ENCODE results near the gene SSC4D.
"Not testable (repeated sequence)": the region's sequence is repeated elsewhere in the genome, so short reads cannot be mapped to it uniquely, and the experiment has no call there.

Gene SSC4D

DNA sequence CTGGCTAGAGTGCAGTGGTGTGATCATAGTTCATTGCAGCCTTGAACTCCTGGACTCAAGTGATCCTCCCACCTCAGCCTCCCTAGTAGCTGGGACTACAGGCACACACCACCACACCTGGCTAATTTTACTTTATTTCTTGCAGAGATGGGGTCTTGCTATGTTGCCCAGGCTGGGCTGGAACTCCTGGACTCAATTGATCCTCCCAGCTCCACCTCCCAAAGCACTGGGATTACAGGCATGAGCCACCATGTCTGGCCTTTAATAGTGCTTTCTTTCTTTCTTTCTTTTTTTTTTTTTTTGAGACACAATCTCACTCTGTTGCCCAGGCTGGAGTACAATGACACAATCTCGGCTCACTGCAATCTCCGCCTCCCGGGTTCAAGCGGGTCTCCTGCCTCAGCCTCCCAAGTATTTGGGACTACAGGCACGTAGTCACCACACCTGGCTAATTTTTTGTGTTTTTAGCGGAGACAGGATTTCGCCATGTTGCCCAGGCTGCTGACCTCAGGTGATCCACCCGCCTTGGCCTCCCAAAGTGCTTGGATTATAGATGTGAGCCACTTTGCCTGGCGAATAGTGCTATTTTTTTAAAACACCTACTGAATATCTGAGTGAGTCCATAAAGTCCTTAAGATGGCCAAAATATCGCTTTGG lies 8.3 kb upstream of the SSC4D start:
- DNase-seq: not testable (repeated sequence)

DNA sequence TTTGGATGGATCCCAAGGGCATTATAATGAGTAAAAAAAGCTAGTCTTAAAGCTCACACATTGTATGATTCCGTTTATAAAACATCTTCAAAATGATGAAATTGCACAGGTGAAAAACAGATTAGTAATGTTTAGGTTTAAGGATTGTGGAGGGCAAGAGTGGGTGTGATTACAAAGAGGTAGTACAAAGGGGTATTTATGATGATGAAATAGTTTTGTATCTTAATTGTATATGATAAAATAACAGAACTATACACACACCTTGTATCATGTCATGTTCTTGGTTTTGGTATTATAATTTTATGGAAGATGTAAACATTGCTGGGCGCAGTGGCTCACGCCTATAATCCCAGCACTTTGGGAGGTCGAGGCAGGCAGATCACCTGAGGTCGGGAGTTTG lies 2.8 kb upstream of the SSC4D start:
- DNase-seq: no peak

DNA sequence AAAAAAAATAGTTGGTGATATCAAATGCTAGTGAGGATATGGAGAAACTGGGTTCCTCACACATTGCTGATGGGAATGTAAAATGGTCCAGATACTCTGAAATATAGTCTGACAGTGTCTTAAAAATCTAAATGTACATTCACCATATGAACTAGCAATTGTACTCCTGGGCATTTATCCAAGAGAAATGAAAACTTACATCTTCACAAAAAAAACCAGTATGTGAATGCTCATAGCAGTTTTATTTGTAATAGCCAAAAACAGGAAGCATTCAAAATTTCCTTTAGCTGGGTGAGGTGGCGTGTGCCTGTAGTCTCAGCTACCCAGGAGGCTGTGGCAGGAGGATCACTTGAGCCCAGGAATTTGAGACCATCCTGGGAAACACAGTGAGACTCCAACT lies 2.1 kb upstream of the SSC4D start:
- no peak for DNase-seq

- DNase-seq: no peak
Observed at GRCh38 chr7:76408121-76408560, 1.4 kb downstream of the SSC4D start.

DNA sequence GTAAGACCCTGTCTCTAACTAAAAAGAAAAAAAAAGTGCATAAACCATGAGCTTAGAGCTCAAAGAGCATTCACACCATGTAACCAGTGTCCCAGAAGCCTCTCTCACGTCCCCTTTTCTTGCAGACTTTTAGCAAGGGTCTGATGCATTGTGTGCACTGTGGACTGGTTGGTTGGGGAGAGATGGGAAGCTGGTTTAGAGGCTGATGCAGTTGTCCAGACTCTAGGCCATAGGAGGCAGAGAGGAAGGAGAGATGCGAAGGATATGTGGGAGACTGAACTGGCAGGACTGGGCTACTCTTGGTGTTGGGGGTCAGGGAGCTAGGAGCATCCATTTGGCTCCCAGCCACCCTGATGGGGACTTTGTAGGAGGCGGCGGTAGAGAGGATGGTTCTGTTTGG lies 1.8 kb downstream of the SSC4D start:
- DNase-seq: no peak

GRCh38 chr7:76405738-76406137 lies 3.8 kb downstream of the SSC4D start:
- DNase-seq: no peak

GRCh38 chr7:76403780-76404494 lies 5.6 kb downstream of the SSC4D start:
- DNase-seq: no peak

DNA sequence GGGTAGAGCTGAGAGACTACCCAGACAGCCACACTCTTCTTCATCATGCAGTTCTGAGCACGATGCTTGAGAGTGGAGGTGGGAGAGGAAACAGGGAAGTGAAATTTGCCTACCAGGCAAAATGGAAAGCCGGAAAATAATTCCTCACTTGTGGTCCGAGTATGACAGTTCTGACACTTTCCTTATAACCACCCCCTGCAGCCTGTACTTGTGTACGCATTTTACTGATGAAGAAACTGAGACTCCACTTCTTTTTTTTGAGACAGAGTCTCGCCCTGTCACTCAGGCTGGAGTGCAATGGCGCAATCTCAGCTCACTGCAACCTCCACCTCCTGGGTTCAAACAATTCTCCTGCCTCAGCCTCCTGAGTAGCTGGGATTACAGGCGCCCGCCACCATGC lies 6.4 kb downstream of the SSC4D start:
- not testable (repeated sequence) for DNase-seq

DNA sequence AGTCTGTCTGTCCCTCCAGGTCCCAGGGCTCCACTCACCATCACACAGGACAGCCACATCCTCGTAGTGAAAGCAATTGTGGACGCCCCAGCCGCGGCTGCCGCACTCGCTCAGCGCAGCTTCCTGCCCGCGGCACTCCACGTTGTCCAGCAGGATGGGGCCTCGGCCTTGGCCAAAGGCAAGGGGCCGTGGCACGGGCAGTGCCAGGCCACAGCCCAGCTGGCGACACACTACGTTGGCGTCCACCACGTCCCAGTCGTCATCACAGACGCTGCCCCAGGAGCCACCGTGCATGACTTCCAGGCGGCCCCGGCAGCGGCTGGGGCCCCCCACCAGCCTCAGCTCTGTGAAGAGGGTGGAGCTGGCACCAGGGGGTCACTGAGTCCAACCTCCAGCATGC lies 9.2 kb downstream of the SSC4D start:
- DNase-seq: no peak

DNA sequence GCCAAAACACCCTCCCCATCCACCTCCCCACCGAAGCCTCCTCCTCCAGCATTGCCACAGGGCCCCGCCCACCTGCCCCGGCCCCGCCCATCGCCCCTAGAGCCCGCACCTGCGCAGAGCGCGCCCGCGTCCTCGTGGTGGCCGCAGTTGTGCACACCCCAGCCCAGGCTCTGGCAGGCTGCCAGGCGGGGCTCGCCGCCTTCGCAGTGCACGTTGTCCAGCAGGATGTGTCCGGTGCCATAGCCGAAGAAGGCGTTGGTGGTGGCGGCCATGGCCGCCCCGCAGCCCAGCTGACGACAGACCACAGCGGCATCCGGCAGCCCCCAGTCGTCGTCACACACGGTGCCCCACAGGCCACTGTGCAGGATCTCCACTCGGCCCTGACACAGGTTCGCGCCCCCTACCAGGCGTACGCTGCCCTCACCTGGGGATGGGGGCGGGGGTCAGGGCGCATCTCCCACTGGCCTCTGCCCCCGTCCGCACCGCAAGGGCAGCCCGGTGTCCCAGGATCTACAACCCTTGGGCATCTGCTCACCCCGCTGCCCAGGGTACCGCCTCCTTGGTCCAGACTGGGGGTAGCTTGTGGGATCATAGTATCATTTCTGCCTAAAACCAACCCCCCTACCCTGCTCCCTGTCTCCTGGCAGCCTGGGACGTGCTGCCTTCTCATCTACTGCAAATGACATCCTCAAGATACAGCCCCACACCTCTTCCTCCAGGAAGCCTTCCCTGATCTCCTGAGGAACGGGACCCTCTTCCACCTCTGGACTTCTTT lies 11.9 kb downstream of the SSC4D start:
- DNase-seq: peak; percentile 89

DNA sequence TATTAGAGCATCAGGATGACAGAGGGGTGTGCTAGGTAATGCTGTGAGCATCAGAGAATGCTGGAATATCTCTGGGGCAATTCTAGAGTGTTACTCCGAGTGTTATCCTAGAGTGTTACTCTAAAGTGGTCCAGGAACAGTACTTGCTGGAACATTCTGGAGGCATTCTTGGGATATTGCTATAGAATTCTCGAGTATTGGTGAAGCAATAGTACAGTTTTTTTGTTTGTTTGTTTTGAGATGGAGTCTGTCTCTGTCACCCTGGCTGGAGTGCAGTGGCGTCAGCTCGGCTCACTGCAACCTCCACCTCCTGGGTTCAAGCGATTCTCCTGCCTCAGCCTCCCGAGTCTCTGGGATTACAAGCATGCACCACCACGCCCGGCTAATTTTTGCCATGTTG lies 12.6 kb downstream of the SSC4D start:
- no peak for DNase-seq

DNA sequence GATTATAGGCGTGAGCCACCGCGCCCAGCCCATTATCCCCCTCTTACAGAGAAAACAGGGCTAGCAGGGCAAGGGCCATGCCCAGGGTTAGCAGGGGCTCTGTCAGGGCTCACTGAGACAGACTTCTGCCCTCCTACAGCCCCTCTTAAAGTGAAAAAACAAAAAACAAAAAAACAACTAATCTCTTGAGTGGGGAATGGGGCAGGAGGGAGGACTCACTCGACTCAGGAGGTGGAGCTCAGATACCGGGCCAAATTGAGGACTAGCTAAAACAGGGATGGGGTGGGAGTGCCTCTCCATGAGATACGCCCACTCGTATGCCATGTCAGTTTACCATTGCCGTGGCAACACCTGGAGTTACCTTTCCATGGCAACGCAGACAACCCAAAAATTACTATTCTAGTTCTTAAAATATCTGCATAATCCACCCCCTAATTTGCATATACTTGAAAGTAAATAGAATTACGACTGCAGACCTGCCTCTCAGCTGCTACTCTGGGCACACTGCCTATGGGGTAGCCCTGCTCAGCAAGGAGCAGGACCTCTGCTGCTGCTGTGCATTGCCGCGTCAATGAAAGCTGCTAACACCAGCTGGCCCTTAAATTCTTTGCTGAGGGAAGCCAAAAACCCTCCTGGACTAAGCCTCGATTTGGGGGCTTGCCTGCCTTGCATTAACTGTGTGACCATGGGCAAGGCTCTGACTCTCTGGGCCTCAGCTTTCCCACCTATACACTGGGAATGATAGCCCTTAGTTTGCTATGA lies 13.4 kb downstream of the SSC4D start:
- no peak for DNase-seq

DNA sequence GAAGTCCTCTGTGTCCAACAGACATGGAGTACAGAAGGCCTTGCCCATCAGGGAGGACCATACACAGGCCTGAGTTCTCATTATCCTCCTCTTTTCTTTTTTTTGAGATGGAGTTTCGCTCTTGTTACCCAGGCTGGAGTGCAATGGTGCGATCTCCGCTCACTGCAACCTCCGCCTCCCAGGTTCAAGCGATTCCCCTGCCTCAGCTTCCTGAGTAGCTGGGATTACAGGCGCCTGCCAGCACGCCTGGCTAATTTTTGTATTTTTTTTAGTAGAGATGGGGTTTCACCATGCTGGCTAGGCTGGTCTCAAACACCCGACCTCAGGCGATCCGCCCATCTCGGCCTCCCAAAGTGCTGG lies 13.9 kb downstream of the SSC4D start:
- not testable (repeated sequence) for DNase-seq

DNA sequence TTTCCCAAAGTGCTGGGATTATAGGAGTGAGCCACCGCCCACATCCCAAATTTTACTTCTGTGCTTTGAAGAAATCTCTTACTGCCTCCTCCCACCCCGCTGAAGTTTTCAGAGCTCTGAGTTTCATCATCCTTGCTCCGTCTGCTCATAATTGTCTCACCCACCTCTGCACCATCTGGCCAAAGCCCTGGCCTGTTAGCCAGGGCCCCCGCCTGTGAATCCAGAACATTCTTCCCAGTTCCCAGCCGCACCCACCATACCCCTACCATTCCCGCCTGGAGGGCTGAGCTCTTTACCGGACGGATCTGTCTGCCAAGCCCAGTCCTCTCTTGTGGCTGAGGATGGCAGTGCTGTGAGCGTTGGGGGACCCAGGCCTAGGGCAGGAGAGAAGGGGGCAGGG lies 14.5 kb downstream of the SSC4D start:
- no peak for DNase-seq

- peak; percentile 93 for DNase-seq
Observed at GRCh38 chr7:76393116-76394031, 16.1 kb downstream of the SSC4D start.

DNA sequence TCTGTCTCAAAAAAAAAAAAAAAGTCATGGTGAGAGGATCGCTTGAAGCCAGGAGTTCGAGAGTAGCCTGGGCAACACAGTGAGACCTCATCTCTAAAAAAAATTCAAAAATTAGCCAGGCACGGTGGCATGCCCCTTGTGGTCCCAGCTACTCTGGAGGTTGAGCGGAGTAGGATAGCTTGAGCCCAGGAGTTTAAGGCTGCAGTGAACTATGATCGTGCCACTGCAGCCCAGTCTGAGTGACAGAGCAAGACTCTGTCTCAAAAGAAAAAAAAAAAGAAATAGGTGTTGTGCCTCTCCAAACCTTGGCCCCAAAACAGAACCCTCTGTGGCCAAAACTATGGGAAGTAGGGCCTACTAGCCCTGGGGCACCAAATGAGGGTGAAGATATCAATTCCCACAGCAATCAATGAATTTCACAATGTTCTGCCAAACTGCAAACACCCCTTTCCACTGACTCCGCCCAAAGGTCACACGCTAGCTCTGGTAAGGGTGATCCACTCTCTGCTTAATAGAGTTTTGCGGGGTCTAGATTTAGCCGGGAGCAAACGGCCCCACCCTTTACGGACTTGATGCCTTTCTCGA lies 16.9 kb downstream of the SSC4D start:
- DNase-seq: no peak

- no peak for DNase-seq
Observed at GRCh38 chr7:76390092-76390491, 19.4 kb downstream of the SSC4D start.

- not testable (repeated sequence) for DNase-seq
Observed at GRCh38 chr7:76387789-76388188, 21.7 kb downstream of the SSC4D start.

GRCh38 chr7:76386691-76387260 lies 22.7 kb downstream of the SSC4D start:
- no peak for DNase-seq

DNA sequence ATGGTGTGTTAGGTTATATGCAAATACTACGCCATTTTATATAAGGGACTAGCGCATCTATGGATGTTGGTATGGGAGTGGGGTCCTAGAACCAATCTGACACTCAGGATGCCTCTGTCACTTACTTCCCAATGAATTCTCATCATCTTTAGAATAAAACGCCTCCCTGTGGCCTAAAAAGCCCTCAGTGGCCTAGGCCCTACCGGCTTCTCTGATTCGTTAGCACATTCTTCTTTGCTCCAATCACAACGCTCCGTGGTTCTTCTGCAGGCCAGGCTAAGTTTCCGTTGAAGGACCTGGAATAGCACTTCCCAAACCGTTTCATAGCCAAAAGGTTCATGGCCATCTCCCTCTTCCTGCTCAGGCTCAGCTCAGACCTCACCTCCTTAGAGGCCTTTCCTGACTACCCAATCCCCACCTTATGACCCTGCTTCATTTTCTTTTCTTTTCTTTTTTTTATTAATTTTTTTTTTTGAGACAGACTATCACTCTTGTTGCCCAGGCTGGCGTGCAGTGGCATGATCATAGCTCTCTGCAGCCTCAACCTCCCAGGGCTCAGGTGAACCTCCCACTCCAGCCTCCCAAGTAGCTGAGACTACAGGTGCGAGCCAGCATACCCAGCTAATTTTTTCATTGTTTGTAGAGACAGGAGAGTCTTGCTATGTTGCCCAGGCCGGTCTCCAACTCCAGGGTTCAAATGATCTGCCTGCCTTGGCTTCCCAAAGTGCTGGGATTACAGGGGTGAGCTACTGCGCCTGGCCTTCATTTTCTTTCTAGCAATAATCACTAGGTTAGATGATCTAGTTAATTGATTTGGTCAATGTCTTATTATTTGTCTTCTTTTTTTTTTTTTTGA lies 26.2 kb downstream of the SSC4D start:
- no peak for DNase-seq

All from CD4-positive, alpha-beta T cell treated with Interleukin-12 subunit alpha and Interleukin-12 subunit beta, for 1 hour (primary cell).